Measurements from ENCODE around the gene TENT5A. TPM values are rescaled to one million over a fixed set of nuclear protein-coding genes. Genes with fewer than 3 reads are reported as not detected.

The TENT5A gene
- total RNA-seq, 1 donor = 40.0 TPM

DNA sequence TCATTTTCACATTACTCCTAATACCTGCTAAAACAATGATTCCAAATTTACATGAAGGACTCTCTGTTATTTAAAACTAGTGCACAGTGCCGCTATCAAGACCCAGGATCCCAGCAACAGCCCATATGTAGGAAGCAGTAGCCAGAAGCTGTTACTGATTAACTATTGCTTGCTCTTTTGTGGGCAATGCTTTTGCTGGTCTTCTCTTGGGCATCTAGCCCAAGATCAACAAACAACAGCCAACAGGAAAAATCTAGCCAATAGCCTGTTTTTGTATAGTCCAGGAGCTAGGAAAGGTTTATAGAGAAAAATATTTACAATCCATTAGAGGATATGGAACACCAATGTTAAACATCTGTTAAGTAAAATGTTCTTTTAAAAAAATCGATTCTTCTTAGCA lies 22.1 kb upstream of the TENT5A start:
- DNase-seq (ENCODE audit: low read depth) = no peak
- TF ChIP-seq, protein P1, sequence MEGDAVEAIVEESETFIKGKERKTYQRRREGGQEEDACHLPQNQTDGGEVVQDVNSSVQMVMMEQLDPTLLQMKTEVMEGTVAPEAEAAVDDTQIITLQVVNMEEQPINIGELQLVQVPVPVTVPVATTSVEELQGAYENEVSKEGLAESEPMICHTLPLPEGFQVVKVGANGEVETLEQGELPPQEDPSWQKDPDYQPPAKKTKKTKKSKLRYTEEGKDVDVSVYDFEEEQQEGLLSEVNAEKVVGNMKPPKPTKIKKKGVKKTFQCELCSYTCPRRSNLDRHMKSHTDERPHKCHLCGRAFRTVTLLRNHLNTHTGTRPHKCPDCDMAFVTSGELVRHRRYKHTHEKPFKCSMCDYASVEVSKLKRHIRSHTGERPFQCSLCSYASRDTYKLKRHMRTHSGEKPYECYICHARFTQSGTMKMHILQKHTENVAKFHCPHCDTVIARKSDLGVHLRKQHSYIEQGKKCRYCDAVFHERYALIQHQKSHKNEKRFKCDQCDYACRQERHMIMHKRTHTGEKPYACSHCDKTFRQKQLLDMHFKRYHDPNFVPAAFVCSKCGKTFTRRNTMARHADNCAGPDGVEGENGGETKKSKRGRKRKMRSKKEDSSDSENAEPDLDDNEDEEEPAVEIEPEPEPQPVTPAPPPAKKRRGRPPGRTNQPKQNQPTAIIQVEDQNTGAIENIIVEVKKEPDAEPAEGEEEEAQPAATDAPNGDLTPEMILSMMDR (IDR thresholded peaks at IDR 0.05; ENCODE audit: insufficient read depth, low read length) = no peak

DNA sequence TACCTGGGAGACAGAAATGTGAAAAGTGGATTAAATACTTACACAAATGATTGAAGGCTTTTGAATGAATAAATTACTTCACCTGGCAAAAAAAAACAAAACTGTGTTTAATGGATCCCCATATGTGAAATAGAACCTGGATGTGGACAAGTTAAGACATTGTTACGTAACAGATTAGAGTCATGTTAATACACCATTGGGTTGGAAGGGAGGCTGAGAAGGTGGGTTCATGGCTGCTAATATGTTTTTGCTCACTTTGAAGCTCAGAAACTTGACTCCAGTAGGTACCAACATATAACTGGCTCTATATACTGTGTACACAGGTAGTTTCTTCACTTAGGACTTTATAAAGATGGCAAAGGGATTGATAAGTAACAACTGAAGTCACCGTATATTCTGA lies 21.4 kb upstream of the TENT5A start:
- TF ChIP-seq, protein P1 (IDR thresholded peaks at IDR 0.05; ENCODE audit: insufficient read depth, low read length) = no peak
- H3K4me3 ChIP-seq (ENCODE audit: low read depth, low read length) = no peak overlapping the region
- no peak for DNase-seq (ENCODE audit: low read depth)

More for the DNA sequence above, 22.1 kb upstream of the TENT5A start:
- H3K4me3 ChIP-seq (ENCODE audit: low read depth, low read length) = no peak overlapping the region

DNA sequence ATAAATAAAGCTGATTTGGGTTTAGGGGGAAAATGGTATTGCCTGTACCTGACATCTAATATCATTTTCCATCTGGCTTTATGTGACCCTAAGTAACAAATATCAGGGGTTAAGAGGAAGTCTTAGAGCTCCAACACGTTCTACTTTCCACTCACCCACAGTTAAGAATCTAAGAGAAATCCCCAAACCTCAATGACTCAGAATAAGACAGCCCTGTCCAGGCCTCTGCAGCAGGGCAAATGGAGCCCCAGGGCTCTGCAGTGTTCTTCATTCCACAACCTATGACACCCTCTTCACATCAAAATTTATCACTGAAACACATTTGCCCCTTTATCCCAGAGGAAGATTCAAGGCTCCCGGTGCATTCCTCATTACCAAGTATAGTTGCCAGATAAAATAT lies 20.3 kb upstream of the TENT5A start:
- no peak for DNase-seq (ENCODE audit: low read depth)
- TF ChIP-seq, protein P1 (IDR thresholded peaks at IDR 0.05; ENCODE audit: insufficient read depth, low read length) = no peak
- H3K4me3 ChIP-seq (ENCODE audit: low read depth, low read length) = no peak overlapping the region

DNA sequence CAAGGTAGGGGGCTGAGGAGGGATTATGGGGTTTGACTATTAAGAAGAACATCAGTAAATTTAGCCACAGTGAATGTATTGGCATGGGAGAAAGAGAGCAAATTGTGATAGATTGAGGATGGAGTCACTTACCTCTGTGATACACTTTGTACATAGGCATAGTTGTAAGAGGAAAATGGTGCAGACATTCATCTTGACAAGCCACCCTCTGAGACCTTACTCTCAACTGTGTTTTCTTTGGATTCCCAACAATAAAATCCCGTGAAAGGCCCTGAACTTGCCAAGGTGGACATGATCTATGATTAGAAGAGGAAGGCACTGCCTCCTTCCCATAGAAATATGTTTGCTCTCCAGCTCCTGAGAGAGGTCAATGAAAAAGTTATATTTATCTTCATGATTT lies 18.6 kb upstream of the TENT5A start:
- H3K4me3 ChIP-seq (ENCODE audit: low read depth, low read length) = no peak overlapping the region
- TF ChIP-seq, protein P1 (IDR thresholded peaks at IDR 0.05; ENCODE audit: insufficient read depth, low read length) = no peak
- DNase-seq (ENCODE audit: low read depth) = no peak

DNA sequence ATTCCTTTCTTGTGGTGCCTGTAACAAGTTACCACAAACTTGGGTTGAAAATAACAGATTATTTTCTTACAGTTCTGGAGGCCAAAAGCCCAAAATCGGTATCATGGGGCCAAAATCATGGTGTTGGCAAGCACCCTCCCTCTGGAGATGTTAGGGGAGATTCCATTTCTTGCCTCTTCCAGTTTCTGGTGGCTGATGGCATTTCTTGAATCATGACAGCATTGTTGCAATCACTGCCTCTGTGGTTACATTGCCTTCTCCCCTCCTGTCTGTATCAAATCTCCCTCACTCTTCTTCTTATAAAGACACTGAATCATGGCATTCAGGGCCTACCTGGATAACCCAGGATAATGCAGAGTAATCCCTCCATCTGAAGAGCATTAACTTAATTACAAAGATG lies 17.9 kb upstream of the TENT5A start:
- TF ChIP-seq, protein P1 (IDR thresholded peaks at IDR 0.05; ENCODE audit: insufficient read depth, low read length) = no peak
- no peak overlapping the region for H3K4me3 ChIP-seq (ENCODE audit: low read depth, low read length)
- DNase-seq (ENCODE audit: low read depth) = no peak

DNA sequence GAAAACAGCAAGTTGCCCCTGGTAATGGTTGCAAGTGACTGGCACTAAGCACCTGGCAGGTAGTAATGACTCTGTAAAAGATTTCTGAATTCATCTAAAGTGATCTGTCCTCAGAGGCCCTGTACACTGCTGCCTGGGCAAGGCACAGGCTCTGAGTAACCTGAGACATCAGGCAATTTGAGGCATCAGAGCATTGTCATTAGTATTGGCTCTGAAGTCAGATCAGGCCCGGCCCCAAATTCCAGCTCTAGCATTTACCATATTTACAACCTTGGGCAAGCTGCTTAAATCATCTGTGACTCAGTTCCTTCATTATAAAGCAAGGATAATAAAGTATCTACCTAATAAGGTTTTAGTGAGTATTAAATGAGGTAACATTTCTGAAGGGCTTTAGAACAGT lies 17.3 kb upstream of the TENT5A start:
- TF ChIP-seq, protein P1 (IDR thresholded peaks at IDR 0.05; ENCODE audit: insufficient read depth, low read length) = no peak
- H3K4me3 ChIP-seq (ENCODE audit: low read depth, low read length) = no peak overlapping the region
- no peak for DNase-seq (ENCODE audit: low read depth)
